HL-60 (cell line): Measurements from ENCODE around the gene TPCN2.
A peak's percentile ranks its signal among the peaks of the same experiment; 100 is the strongest.

Experiments
- DNase-seq, 2 experiments: peaks; one replicate each; pipeline ENCODE4 v3.0.0-alpha.2; 2010 to 2020; ENCODE audit warnings: low read depth in 1 of 2, low spot score in 1 of 2
- H3K27ac ChIP-seq: fragments of 250-450 bp; sonication (Bioruptor Pico); replicated peaks from 2 replicates; pipeline ENCODE4 v1.5.1; 2020; ENCODE audit warnings: mild to moderate bottlenecking, moderate library complexity
- H3K27me3 ChIP-seq: fragments of 250-450 bp; sonication (Bioruptor Pico); 2 replicates; pipeline ENCODE4 v1.5.1; 2021; ENCODE audit warnings: mild to moderate bottlenecking, moderate library complexity; ENCODE audit not compliant: insufficient read depth, poor library complexity, severe bottlenecking
- H3K4me3 ChIP-seq: replicated peaks from 2 replicates; pipeline ENCODE4 v1.5.1; 2011; ENCODE audit warnings: mild to moderate bottlenecking, control low read depth, low read length; ENCODE audit not compliant: insufficient read depth
- CTCF ChIP-seq: IDR thresholded peaks from one replicate; pipeline ENCODE4 v1.5.1; 2011; ENCODE audit warnings: low read length, control low read depth, inconsistent platforms; ENCODE audit not compliant: insufficient read depth
- GABPA ChIP-seq: IDR thresholded peaks from 2 replicates; pipeline ENCODE4 v1.6.1; 2012; ENCODE audit warnings: low read depth
- POLR2AphosphoS5 ChIP-seq: IDR thresholded peaks from 2 replicates; pipeline ENCODE4 v1.6.1; 2012; ENCODE audit warnings: low read depth
- SPI1 ChIP-seq: IDR thresholded peaks from 2 replicates; pipeline ENCODE4 v1.6.1; 2012; ENCODE audit warnings: low read depth, mild to moderate bottlenecking, borderline replicate concordance
- TF ChIP-seq, protein P1 (sequence below): IDR thresholded peaks from 2 replicates; pipeline ENCODE4 v1.6.1; 2012; ENCODE audit warnings: low read depth; ENCODE audit not compliant: insufficient replicate concordance

Gene TPCN2

GRCh38 chr11:69079661-69080256 is 31.0 kb downstream of the TPCN2 start:
- Histone ChIP-seq H3K4me3 (no peak overlapping the region), H3K27ac (peak overlapping the region; percentile 61), H3K27me3 (no peaks in the 10 kb centered on the region)
- TF ChIP-seq, protein P1, sequence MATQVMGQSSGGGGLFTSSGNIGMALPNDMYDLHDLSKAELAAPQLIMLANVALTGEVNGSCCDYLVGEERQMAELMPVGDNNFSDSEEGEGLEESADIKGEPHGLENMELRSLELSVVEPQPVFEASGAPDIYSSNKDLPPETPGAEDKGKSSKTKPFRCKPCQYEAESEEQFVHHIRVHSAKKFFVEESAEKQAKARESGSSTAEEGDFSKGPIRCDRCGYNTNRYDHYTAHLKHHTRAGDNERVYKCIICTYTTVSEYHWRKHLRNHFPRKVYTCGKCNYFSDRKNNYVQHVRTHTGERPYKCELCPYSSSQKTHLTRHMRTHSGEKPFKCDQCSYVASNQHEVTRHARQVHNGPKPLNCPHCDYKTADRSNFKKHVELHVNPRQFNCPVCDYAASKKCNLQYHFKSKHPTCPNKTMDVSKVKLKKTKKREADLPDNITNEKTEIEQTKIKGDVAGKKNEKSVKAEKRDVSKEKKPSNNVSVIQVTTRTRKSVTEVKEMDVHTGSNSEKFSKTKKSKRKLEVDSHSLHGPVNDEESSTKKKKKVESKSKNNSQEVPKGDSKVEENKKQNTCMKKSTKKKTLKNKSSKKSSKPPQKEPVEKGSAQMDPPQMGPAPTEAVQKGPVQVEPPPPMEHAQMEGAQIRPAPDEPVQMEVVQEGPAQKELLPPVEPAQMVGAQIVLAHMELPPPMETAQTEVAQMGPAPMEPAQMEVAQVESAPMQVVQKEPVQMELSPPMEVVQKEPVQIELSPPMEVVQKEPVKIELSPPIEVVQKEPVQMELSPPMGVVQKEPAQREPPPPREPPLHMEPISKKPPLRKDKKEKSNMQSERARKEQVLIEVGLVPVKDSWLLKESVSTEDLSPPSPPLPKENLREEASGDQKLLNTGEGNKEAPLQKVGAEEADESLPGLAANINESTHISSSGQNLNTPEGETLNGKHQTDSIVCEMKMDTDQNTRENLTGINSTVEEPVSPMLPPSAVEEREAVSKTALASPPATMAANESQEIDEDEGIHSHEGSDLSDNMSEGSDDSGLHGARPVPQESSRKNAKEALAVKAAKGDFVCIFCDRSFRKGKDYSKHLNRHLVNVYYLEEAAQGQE: no peak
- TF ChIP-seq POLR2AphosphoS5 (no peak), GABPA (no peak), SPI1 (no peak), CTCF (no peak)
- no peak for DNase-seq

DNA sequence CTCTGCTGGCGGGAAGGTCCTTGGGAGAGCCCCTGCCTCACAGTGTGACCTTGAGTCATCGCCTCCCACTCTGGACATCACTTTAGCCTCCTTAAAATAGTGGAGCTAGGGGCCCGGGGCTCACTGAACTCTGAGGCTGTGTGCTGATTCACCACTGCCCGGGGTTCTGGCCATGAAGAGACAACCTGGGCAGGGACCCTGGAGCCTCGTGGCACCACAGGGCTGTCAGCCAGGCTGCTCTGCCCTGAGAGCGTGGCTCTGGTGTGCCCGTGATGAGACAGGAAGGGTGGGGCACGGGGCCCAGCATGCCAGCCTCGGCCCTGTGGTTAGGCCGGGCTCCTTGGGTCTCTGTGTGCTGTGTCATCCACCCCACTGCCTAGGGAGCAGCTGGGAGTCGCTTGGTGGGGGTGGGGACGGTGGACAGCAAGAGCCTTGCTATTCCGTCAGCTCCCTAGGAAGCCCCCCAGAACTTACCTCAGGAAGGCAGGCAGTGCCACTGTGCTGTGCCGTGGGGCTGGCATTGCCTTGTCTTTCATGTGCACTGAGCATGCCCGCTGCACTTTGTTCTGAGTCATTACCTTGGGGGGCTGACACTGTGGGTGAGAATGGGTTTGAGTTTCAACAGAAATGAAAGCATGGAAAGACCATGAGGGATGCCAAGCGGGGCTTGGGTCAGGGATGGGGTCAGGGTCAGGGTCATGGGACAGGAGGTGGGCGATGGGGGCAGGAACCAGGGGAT is 31.7 kb downstream of the TPCN2 start:
- Histone ChIP-seq H3K4me3 (no peak overlapping the region), H3K27ac (peak overlapping the region; percentile 61), H3K27me3 (no peaks in the 10 kb centered on the region)
- peak; percentile 55 for TF ChIP-seq POLR2AphosphoS5
- TF ChIP-seq GABPA: no peak
- no peak for TF ChIP-seq SPI1
- TF ChIP-seq, protein P1: no peak
- peak in 1 of 2 experiments; percentile 66 for DNase-seq

- no peaks in the 10 kb centered on the region for H3K27me3 ChIP-seq
- H3K4me3 ChIP-seq: no peak overlapping the region
- no peak for TF ChIP-seq GABPA
- no peak for TF ChIP-seq POLR2AphosphoS5
- no peak for TF ChIP-seq CTCF
- no peak for TF ChIP-seq SPI1
- TF ChIP-seq, protein P1: no peak
- H3K27ac ChIP-seq: no peak overlapping the region; the same call in 1 of the 2 replicates
- DNase-seq: no peak
Observed at GRCh38 chr11:69081180-69081579, 32.4 kb downstream of the TPCN2 start.
